Measurements from ENCODE around the gene BNIP1.

DNA sequence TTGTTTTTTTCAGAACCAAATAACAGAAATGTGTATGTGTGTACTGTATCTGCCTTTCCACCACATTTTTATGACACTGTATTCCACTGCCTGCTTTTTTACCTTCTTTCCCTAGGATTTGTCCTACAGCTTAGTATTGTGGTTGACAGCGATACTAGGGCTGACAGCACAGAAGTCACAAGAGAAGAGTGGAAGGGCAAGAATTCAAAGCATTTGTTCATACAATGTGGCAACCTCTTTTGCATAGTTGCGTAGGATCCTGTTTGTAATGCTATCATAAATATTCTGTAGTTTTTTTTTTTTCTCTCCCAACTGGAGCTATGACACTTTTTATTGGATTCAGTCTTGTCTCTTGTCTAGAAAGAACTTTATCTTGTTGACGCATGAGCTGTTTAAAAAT lies 5.6 kb upstream of the BNIP1 start:
- TF ChIP-seq, protein P1, sequence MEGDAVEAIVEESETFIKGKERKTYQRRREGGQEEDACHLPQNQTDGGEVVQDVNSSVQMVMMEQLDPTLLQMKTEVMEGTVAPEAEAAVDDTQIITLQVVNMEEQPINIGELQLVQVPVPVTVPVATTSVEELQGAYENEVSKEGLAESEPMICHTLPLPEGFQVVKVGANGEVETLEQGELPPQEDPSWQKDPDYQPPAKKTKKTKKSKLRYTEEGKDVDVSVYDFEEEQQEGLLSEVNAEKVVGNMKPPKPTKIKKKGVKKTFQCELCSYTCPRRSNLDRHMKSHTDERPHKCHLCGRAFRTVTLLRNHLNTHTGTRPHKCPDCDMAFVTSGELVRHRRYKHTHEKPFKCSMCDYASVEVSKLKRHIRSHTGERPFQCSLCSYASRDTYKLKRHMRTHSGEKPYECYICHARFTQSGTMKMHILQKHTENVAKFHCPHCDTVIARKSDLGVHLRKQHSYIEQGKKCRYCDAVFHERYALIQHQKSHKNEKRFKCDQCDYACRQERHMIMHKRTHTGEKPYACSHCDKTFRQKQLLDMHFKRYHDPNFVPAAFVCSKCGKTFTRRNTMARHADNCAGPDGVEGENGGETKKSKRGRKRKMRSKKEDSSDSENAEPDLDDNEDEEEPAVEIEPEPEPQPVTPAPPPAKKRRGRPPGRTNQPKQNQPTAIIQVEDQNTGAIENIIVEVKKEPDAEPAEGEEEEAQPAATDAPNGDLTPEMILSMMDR (IDR thresholded peaks at IDR 0.05) = no peak
- no peak for TF ChIP-seq POLR2A (IDR thresholded peaks at IDR 0.05)

Data from testis (tissue), 2 donors.